ENCODE data around the gene PPP4R4.

DNA sequence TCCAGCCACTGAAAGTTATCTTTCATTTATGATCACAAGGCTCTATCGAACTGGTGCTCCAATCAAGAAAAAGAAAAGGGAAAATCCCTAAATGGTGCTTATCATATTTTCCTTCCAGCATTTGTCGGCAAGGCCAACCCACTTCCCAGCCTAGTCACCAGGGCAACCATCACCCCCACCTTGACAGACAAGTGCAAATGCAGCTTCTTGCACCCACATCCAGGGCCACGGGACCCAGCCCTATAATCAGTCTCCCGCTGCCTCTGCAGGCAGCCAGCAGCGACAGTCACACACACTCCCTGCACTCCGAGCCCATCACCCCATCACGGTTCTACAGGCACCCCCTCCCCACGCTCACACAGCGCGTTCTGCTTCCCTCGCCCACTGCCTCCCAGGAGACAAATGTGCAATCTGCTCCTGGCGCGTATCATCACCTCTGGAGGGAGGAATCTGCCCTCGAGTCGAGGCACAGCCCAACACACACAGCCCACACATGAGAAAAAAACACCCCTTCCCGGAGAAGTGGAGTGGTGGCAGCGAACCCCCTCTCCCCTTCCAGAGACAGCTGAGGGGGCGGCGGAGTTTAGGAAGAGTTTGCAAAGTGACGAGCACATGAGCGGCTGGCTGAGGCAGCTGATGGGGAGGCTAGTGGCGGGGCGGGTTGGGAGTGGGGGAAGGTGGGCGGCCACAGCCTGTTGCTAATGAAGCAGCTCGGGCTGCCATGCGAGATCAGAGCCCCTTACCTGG is 9.3 kb upstream of the PPP4R4 start:
- TF ChIP-seq, protein P1, sequence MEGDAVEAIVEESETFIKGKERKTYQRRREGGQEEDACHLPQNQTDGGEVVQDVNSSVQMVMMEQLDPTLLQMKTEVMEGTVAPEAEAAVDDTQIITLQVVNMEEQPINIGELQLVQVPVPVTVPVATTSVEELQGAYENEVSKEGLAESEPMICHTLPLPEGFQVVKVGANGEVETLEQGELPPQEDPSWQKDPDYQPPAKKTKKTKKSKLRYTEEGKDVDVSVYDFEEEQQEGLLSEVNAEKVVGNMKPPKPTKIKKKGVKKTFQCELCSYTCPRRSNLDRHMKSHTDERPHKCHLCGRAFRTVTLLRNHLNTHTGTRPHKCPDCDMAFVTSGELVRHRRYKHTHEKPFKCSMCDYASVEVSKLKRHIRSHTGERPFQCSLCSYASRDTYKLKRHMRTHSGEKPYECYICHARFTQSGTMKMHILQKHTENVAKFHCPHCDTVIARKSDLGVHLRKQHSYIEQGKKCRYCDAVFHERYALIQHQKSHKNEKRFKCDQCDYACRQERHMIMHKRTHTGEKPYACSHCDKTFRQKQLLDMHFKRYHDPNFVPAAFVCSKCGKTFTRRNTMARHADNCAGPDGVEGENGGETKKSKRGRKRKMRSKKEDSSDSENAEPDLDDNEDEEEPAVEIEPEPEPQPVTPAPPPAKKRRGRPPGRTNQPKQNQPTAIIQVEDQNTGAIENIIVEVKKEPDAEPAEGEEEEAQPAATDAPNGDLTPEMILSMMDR (IDR thresholded peaks at IDR 0.05) = no peak
- no peak for TF ChIP-seq POLR2A (IDR thresholded peaks at IDR 0.05)
